Measurements from ENCODE around the gene SCN8A.
"Not testable (repeated sequence)": the region's sequence is repeated elsewhere in the genome, so short reads cannot be mapped to it uniquely, and the experiment has no call there.

Gene SCN8A

DNA sequence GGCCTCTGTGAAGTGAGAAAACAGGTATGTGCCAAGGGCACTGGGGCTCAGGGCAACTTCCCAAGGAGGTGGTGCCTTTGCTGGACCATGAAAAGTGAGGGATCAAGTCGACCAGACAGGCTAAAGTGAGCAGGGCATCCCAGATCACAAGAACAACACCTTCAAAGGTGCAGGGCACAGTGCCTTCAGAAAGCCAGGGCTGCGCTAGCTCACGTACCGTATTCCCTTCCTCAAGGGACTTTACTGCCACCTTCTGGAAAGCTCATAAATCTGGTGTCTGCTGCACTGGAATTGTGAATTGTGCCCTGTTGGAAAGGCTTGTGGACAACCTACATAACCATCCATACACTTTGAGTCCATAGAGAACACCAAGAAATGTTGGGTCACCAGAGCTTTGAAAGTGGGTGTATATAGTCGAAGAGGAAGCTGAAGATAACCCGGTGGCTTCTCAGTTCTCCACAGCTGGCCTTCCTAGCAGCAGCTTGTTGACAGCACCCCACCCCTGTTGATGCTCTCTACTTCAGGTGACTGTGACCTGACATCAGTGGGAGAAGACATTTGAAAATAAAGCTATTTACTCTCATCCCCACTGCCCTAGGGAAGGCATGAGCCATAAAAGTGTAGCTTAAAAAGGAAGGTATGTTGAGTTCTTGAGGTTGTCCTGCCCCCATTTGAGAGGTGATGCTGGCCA is 233.0 kb downstream of the SCN8A start:
- H3K4me3 ChIP-seq (replicated peaks; ENCODE audit: low read depth, low read length) = no peak overlapping the region
- TF ChIP-seq, protein P1, sequence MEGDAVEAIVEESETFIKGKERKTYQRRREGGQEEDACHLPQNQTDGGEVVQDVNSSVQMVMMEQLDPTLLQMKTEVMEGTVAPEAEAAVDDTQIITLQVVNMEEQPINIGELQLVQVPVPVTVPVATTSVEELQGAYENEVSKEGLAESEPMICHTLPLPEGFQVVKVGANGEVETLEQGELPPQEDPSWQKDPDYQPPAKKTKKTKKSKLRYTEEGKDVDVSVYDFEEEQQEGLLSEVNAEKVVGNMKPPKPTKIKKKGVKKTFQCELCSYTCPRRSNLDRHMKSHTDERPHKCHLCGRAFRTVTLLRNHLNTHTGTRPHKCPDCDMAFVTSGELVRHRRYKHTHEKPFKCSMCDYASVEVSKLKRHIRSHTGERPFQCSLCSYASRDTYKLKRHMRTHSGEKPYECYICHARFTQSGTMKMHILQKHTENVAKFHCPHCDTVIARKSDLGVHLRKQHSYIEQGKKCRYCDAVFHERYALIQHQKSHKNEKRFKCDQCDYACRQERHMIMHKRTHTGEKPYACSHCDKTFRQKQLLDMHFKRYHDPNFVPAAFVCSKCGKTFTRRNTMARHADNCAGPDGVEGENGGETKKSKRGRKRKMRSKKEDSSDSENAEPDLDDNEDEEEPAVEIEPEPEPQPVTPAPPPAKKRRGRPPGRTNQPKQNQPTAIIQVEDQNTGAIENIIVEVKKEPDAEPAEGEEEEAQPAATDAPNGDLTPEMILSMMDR (IDR thresholded peaks at IDR 0.05; ENCODE audit: low read length, missing control alignments) = peak; percentile 68
- peak; percentile 81 for DNase-seq (ENCODE audit: low read depth)

DNA sequence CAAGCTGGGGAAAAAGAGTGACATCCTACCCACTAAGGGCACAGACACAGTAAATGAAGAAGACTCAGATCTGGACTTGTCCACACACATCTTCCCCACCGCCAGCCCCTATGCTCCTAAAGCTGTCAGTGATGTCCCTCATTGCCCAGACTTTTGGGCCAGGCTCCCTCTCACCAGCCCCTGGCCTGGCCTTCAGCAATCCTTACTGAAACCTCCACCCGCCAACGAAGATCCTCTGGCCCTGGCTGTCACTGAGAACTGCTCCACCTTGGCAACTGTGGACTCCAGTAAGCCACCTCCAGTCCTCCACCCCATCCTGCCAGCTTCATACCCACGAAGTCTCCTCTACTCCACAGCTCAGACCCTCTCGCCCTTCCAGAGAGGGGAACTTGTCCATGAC is 234.2 kb downstream of the SCN8A start:
- DNase-seq (ENCODE audit: low read depth) = no peak
- no peak overlapping the region for H3K4me3 ChIP-seq (replicated peaks; ENCODE audit: low read depth, low read length)
- TF ChIP-seq, protein P1 (IDR thresholded peaks at IDR 0.05; ENCODE audit: low read length, missing control alignments) = no peak

DNA sequence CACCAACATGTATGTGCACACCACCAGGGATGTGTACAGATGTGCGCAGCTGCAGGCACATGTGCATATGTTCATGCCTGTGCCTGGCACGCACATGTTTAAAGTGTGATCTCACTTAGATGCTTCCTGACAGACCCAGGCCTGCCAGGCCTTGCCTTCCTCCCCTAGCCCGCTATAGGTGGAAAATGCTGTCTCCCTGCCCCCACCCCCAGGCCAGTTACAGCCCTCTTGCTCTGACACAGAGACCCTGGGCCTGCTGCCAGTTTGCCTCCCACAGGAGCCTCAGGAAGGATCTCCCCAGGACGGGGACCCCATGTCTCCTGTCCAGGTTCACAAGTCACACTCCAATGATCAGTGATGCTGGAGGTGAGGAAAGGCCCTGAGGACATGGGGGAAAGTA is 235.8 kb downstream of the SCN8A start:
- DNase-seq (ENCODE audit: low read depth) = no peak
- TF ChIP-seq, protein P1 (IDR thresholded peaks at IDR 0.05; ENCODE audit: low read length, missing control alignments) = no peak
- no peak overlapping the region for H3K4me3 ChIP-seq (replicated peaks; ENCODE audit: low read depth, low read length)

DNA sequence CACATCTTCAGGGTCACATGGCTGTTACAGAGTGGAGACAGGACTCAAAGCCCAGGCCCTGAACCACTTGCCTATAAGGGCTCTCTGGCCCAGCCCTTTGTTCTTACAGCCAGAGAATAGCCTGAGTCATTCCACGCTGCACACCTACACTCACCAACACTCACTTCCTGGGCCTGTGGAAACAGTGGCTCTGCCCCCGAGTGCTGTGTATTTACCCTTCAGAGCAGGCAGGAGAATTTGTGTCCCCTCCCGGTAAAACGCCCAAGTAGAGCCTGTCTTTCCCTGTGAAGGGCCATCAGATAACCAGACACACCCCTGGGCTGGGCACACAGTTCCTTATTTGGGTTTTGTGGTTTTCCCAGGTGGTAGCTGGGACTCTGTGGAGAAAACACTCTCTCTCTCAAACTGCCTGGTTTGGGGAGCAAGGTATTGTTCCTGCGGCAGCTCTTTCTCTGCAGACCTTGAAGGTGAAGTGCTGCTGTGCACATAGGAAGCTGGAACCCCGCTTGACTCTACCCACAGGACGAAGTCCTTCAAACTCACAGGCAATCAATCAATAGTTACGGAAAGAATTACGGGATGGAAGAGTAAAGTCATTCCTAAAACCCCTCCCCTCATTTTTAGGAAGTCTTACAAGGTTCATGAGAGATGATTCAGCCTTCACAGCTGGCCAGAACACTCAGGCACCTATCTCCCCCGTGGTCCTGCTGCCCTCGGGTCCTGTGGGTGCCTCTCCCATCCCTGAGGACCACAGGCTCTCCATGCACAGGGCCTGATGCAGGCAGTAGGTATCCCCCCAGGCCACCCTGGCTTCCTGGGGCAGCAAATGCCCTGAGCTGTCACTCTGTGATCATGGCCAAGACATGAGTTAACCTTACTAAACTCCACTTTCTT is 237.1 kb downstream of the SCN8A start:
- TF ChIP-seq, protein P1 (IDR thresholded peaks at IDR 0.05; ENCODE audit: low read length, missing control alignments) = no peak
- no peak overlapping the region for H3K4me3 ChIP-seq (replicated peaks; ENCODE audit: low read depth, low read length)
- DNase-seq (ENCODE audit: low read depth) = peak; percentile 64

DNA sequence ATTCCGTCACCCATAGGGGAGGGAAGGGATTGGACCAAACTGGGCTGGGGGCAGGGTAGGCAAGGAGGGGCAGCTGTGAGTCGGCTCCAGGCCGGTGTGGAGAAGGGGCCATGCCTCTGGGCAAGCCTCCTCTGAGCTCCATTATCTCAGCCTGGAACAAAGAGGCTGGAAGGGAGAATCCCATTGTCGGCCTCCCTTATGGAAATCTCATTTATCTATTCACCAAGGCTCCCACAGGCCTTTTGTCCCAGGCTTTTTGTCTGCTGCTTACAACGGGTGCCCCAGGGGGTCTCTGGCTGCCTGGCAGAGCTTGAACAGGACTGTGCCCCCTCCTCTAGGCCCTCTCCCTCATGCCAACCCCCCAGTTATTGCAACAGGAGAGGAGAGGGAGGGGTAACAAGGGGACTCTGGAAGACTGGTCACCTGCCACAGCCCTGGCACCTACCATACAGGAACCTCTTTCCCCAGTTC is 238.0 kb downstream of the SCN8A start:
- no peak overlapping the region for H3K4me3 ChIP-seq (replicated peaks; ENCODE audit: low read depth, low read length)
- DNase-seq (ENCODE audit: low read depth) = no peak
- TF ChIP-seq, protein P1 (IDR thresholded peaks at IDR 0.05; ENCODE audit: low read length, missing control alignments) = no peak

DNA sequence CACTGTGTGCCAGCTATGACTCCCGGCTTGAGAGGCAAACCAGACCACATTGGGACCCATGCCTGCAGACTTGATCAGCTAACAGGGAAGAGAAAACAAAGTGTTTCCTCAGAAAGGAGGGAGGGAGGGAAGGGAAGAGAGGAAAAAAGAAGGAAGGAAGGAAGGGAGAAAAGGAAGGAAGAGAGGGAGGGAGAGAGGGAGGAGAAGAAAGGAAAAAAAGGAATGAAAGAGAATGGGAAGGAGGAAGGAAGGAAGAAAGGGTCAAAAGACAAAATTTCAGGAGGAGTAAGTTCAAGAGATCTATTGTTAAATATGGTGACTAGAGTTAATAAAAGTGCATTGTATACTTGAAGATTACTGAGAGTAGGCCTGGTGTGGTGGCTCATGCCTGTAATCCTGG is 238.6 kb downstream of the SCN8A start:
- H3K4me3 ChIP-seq (replicated peaks; ENCODE audit: low read depth, low read length) = no peak overlapping the region
- no peak for DNase-seq (ENCODE audit: low read depth)
- TF ChIP-seq, protein P1 (IDR thresholded peaks at IDR 0.05; ENCODE audit: low read length, missing control alignments) = no peak

DNA sequence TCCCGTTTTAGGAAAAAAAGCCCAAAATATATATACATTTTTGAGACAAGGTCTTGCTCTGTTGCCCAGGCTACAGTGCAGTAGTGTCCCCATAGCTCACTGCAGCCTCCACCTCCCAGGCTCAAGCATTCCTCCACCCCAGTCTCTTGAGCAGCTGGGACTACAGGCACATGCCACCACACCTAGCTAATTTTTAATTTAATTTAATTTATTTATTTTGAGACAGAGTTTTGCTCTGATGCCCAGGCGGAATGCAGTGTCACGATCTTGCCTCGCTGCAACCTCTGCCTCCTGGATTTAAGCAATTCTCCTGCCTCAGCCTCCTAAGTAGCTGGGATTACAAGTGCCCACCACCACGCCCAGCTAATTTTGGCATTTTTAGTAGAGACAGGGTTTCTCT is 240.8 kb downstream of the SCN8A start:
- H3K4me3 ChIP-seq (replicated peaks; ENCODE audit: low read depth, low read length); DNase-seq (ENCODE audit: low read depth): not testable (repeated sequence)
